GM21390 (cell line): ENCODE results near the gene CNOT8.
A peak's percentile ranks its signal among the peaks of the same experiment; 100 is the strongest.
"Not testable (repeated sequence)": the region's sequence is repeated elsewhere in the genome, so short reads cannot be mapped to it uniquely, and the experiment has no call there.

ENCODE experiments used
- ATAC-seq: cut with Tn5 transposase; IDR thresholded peaks from one replicate; pipeline ENCODE4 v1.9.1; 2021; ENCODE audit not compliant: unreplicated experiment

The CNOT8 gene

DNA sequence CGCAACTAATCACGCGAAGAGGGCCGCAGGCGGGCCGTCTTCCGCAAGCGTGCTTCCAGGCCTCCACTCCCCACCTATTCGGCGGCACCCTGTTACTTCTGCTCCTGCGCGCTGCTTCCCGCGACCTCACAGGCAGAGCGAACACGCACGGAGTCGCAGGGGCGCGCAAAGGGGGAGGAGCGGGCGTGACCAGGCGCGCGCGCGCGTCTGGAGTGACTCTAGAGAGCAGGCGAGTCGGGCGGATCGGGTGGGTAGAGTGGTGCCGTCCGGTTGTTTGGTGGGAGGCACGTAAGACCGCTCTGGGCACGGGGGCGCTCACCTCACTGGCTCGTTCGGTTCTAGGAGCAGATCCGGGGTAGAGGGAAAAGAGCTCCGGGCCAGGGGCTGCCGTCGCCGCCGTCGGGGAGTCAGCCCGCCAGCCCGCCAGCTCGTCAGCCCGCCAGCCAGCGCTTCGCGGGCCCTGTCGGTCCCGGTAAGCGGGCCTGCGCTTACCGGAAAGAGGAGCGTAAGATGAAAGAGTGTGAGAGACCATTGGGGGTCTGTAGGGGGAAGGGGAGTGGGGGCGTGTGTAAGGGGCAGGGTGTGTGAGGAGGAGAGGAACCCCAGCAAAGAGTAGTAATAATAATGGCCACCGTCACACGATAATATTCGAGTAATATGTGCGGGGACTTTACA is at the start of gene CNOT8:
Gene CNOT8 (plus strand): TSS at position 331 of the 675 bp plus-strand sequence. CDS start 4,652 bp downstream, outside the sequence.
- ATAC-seq: peak; percentile 71

DNA sequence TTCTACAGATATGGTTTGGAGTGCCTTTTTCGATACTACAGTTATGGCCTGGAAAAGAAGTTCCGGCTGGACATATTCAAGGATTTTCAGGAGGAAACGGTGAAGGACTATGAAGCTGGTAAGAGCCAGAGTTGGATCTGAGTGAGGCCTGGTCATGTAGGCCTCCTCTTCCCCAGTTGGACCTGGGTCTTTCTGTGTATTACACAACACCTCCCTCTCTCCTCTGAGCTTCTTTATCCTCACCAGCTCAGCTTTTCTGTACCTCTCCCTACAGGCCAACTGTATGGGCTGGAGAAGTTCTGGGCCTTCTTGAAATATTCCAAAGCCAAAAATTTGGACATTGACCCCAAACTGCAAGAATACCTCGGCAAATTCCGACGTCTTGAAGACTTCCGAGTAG is 47.2 kb upstream of the CNOT8 start:
- no peak for ATAC-seq

DNA sequence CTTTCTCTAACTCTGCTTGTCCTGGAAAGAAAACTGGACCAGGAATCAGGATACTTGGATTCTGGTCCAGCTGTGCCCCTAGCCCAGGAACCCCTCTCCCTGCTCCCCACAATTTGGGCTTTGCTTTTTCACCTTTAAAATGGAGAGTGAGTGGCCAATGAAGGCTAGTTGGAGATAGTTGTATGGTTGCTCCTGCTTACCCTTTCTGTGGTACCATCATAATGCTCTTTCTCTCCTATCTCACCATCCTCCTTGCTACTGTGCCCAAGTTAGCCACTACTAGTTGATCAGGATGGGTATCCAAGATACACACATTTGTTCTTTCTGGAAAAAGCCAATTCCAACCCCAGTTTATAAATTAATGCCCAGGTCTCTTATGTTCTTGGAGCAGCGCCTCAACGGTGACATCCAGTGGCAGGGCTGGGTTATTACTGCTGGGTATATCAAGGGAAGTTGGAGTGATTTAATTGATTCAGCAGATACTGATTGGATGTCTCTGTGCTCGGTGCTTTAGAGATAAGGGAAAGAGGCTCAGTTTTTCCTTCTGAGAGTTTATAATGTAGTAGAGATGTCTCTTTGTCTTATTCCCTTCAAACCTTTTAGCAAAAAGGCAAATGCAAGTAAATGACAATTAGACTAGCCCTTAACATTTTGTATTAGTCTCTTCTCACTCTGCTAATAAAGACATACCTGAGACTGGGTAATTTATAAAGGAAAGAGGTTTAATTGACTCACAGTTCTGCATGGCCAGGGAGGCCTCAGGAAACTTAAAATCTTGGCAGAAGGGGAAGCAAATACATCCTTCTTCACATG is 46.6 kb upstream of the CNOT8 start:
- no peak for ATAC-seq

DNA sequence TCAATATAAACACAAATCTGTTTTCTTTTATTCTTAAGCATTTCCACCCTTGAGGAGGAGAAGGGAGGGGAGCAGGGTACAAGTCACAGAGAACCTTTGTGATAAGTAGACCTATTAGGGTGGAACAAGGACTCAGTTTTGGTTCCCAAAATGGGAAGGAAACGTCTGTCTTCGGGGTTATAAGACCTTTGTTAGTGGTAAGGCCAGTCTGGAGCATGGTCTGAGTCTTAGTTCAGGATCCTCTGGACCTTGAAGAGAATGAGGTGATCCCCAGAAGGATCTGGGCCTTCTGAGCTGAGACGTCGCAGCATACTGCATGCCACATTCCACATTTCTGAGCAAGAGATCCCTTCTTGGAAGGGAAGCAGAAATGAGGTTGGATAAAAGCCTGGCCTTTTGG is 45.3 kb upstream of the CNOT8 start:
- ATAC-seq: no peak

DNA sequence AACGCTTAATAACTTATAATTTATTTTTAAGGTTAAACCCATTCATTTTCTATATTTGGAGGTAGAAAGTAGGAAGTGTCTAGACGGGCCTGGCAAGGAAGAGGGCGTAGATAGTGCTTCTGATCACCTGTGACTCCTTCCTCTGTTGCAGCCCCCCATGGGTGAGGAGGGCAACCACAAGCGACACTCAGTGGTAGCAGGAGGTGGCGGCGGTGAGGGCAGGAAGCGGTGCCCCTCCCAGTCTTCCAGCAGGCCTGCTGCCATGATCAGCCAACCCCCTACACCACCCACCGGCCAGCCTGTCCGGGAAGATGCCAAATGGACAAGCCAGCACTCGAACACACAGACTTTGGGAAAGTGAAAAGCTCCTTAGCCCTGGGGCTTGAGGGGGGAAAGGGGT is 44.7 kb upstream of the CNOT8 start:
- ATAC-seq: no peak

DNA sequence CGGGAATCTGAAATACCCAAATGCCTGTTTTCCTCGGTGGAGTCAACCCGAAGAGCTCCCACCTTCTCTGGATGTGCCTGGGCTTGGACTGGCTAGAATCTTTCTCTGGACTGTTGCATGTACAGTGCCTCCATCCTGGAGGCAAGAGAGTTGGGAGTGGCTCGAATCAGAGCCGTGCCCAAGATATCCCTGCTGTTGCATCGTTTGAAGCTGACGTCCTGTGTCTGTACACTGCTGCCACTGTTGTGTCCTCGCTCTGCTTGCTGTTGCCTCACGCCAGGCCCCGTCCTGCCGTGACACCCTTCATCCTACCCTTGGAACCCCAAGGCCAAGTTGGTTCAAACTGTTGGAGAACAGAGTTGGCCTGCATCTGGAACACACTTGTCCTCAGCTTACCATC is 43.4 kb upstream of the CNOT8 start:
- ATAC-seq: no peak

DNA sequence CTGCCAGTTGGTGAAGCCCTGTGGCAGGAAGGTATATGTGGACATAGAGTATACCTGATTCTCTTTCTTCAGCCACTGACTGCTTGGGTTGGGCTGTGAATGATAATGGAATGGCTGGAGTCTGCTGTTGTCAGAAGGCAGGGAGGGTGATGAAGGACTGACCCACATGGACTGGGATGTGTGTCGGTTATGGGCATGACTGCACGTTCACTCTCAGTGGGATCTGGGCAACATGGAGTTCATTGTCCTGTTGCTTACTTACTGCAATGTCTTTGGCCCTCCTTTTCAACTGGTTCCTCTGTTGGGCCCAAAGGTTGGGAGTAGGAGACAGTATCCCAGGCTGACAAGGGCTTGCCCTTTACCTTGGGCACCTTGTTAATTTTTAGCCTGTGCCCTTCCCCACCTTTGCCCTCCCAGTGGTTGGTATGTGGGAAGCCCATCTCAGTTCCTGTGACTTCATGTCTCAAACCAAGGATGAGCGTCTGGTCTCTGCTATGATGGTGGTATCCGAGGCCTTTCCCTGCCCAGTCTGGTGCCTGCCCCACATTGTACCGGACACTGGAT is 42.7 kb upstream of the CNOT8 start:
- no peak for ATAC-seq

DNA sequence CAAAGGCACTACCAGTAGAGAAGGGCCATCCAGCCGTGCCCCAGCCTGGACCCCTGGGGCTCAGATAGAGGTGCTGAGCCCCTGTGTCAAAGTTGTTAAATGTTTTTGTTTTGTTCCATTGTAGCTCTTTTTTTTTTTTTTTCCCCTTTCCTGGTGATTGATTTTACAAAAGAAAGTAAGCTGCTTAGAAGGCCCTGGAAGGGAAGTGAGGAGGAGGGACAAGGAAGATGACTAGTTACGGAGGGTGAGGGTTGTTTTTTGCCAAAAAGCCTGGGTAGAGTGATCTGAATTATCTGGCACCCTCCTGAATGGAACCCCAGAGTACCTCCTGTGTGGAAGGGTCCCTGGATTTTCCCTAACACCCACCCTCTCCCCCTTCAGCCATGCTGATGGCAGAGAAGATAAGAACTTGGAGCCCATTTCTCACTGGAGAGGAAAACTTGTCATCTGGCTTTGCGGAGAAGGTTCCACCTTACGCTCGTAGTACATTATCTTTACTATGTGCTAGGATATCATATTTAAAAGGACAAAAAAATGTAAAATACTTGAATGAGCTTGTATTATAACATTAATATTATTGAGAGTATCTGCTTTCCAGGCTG is 41.4 kb upstream of the CNOT8 start:
- ATAC-seq: no peak

DNA sequence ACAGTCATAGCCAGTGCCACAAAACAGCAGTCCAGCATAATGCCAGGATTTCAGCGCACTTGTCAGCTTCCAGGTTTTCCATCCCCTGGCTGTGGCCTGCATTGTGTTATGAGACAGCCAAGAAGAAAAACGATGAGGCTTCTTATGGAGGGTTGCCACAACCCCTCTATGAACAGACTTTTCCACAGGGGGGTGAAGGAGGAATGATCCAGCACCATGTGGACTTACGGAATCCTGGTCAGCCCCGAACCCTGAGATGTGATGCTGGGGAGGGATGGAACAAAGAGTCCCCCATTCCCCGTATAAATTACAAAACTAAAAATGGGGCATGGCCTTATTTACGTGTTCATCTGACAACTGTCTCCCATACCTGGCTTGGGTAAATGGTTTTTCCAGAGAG is 40.6 kb upstream of the CNOT8 start:
- ATAC-seq: no peak

DNA sequence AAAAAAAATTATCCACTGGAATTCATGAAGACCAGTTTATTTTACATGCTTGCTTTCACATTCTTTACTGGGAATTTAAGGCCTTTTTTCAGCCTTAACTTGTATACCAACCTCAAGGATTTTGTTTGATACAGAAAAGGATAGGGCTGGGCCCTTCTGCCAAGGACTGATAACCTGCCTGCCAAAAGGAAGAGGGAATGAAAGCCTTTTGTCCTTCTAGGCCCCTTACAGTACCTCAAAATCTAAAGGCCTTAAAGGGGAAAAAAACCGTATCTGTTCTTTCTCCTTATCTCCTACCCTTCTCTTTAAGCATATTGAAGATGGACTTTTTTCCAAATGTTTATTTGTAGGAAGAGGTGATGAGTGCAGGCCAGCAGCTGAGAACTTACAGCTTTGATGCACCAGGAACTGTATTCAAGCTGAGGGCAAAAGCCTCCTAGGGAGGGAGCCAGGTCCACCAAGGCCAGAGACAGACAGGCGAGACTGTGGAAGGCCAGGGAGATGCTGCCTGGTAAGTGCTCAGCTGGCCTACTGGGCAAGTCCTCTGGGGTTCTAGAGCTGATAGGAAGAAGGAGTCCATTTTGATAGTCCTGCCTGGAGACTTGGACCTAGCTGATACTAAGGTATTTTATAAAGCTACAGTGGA is 39.8 kb upstream of the CNOT8 start:
- no peak for ATAC-seq

DNA sequence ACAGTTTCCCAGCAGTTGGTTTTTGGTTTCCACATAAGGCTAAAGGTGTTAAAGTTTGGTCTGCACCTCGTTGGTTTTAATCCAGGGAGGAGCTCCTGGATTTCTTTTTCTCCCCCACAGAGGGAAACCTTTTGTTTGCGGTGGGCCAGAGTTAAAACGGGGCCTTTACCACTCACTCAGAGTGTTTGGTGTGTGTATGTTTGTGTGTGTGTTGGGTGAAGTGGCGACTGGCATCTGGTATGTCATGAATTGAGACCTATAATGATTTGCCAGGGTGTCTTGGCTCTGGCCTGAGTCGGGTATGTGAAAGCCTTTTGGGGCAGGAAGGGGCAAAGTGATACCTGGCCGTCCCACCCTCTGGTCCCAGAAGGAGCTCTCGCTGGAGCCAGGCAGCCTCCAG is 38.9 kb upstream of the CNOT8 start:
- ATAC-seq: no peak

DNA sequence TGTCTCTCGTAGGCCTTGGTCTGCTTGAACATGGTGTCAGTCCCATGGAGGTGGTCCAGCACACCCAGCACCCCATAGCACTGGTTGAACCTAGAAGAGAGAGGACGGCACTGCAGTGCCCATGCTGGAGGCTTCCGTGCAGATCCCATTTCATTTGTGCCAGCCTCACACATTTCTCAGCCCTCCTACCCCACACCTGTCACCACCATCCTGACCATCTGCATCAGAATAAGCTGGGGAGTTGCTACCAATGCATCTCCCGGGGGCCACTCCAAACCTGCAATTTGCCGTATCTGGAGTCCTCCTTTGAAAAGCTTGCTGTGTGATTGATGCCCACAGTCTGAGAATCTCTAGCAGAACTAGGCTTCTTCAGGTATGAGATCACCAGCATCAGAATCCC is 38.0 kb upstream of the CNOT8 start:
- no peak for ATAC-seq

DNA sequence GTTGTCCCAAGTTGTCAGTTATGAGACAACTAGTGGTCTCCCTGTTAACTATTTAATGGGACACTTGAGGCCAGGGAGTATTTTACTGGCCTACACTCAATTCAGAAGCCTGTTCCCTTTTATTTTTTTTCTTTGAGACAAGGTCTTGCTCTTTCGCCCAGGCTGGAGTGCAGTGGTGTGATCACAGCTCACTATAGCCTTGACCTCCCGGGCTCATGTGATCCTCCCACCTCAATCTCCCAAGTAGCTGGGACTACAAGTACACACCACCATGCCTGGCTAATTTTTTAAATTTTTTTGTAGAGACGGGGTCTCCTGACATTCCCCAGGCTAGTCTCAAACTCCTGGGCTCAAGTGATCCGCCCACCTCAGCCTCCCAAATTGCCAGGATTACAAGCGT is 35.5 kb upstream of the CNOT8 start:
- not testable (repeated sequence) for ATAC-seq

DNA sequence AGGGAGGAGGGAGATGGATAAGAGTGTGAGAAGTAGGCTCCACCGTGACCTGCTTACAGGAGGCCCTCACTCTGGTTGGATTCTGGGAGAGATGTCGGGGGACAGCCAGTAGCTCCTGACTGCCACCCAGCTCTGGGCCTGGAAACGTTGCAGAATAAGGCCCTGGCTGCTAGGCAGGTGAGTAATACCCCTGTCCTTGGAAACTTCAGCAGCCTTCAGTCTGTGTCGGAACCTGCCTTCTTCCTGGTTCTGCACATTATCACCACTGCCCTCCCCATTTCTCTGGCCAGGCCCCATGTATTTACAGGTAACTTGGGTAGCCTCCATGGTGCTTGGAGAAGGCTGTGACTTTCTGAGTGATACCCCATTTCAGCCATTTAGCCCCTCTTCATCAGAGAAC is 34.8 kb upstream of the CNOT8 start:
- ATAC-seq: no peak

DNA sequence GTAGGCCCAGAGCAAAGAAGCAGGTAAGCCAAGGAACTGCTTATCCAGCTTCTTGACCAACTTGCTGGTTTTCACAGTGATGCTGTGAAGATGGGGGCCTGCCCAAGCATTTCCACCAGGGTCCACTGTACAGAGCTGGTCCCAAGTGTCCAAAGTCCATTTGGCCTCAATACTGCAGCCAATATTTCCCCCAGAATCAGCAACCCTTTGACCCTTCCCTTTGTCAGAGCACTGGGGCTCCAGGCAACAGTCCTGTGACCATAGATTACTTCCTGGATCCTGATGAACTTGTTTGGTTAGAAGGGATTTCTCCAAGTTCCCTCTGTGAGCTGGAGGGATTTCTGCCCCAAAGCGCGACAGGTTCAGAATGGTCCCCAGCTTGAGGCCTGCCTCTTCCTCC is 34.4 kb upstream of the CNOT8 start:
- ATAC-seq: no peak

DNA sequence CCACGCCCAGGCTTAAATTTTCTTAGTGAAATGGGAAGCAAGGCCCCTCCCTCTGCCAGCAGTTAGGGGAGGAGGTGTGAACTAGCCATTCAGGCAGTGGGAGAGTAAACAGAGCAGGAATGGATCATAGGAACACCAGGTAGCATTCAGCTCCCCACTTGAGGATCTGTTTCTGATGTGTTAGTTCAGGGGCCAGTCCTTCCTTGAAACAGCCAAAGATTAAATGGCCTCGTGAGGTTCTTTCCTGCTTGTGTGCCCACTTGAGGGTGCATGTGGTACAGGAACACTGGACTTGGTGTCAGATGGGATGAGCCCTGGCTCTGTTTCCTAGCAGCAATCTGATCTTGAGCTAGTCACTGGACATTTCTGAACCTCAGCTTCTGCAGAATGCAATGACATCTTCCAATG is 29.2 kb upstream of the CNOT8 start:
- ATAC-seq: no peak

DNA sequence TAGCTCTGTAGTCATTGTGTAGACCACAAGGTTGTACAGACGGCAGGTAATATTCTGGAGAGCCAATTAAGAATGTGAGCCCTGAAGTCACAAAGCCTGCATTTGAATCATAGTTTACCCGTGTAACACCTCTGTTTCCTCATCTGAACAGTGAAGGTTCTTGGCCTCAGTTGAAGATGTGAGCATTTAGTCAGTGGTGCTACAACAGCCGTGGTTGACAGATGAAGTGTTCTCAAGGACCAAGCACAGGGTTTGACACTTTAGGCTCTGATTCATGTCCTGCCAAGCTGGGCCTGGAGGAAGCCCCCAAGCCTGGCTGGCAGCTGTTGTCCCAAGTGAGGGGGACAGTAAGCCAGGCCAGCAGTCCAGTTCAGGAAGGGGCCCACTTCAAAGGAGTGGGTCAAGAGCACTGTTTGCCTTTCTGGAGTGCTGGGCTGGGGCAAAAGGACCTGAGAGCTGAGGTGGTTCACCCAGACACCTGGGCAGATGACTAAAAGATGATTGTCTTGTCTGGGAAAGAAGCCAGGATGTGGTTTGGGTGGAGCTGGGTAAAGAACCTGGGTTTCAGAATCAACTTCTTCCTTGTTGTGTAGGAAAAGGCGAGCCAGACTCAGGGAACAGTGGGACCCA is 28.7 kb upstream of the CNOT8 start:
- ATAC-seq: no peak

DNA sequence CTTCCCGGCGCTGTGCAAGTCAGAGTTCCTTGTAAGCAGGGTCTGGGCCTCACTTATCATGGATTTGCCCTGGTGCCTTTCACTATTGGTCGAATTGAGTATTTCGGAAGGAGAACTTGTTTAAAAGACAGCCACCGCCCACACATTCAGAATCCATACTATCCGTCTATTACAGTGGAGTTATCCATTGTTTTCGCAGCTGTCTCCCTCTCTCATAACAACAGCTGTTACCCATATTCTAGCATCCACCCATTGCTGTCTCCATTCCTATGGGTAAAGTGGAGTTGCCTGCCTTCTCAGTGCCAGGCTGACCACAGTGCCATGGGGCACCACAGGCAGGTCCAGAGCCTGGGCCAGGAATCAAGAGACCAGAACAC is 28.2 kb upstream of the CNOT8 start:
- no peak for ATAC-seq

DNA sequence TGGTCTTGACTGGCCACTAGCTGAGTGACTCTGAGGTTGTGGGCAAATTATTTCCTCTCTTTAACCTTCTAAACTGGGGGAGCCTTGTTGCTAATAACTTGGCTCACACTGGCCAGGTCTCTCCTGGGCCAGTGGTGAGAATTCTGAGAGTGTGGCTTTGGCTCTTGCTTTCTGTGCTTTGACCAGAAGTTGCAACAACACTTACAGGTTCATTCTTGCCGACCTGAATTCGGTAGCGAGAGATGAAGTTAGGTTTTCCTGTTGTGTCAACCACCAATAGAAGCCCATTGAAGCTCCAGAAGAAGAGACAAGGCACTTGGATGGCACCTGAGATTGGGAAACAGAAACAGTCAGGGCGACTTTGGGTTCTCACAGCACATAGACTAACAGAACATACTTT is 27.8 kb upstream of the CNOT8 start:
- no peak for ATAC-seq

DNA sequence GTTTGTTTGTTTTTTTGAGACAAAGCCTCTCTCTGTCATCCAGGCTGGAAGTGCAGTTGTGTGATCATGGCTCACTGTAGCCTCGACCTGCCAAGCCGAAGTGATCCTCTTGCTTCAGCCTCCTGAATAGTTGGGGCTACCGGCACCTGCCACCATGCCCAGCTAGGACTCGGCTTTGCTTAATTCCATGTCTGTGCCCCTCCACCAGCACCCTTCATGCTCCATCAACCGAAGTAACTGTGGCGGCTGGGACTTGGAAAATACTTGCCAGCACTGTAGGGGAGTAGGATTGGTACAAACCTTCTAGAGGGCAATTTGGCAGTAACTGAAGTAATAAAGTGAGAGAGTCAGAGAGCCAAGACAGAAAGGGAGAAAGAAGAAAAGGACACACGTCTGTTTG is 27.0 kb upstream of the CNOT8 start:
- no peak for ATAC-seq

DNA sequence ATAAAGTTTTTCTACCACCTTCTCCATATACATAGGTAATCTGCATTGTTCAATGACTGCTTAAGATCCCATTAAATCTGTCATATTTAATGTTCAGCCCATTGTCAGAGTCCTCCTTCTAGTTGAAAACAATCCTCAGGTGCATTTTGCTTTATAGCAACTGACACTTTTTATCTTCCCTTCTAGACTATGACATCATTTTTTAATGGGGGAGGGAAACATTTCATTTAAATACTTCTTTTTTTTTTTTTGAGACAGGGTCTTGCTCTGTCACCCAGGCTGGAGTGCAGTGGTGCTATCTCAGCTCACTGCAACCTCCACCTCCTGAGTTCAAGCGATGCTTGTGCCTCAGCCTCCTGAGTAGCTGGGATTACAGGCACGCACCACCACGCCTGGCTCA is 25.6 kb upstream of the CNOT8 start:
- ATAC-seq: not testable (repeated sequence)
